Measurements from ENCODE around the gene PCDHGB7.
"Not testable (repeated sequence)": the region's sequence is repeated elsewhere in the genome, so short reads cannot be mapped to it uniquely, and the experiment has no call there.

The PCDHGB7 gene

DNA sequence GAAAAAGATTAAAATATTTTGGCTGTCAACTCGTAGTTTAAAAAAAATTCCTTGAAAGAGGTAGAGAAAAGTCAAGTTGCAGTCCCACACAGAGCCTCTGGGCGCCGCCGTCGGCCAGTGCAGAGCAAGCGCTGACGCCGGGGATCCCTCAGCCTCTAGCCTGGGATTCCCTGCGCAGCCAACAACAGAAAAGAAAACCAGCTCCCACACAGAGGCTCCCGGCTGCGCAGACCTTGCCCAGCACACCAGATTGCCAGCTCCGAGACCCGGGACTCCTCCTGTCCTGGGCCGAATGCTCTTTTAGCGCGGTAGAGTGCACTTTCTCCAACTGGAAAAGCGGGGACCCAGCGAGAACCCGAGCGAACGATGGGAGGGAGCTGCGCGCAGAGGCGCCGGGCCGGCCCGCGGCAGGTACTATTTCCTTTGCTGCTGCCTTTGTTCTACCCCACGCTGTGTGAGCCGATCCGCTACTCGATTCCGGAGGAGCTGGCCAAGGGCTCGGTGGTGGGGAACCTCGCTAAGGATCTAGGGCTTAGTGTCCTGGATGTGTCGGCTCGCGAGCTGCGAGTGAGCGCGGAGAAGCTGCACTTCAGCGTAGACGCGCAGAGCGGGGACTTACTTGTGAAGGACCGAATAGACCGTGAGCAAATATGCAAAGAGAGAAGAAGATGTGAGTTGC, at the start of gene PCDHGB7:
PCDHGB7 (plus strand) TSS at position 184 of the 679 bp plus-strand sequence; CDS start at position 367, 183 bp downstream.
- not testable (repeated sequence) for DNase-seq (ENCODE audit: low read depth in 2 of 2)

DNA sequence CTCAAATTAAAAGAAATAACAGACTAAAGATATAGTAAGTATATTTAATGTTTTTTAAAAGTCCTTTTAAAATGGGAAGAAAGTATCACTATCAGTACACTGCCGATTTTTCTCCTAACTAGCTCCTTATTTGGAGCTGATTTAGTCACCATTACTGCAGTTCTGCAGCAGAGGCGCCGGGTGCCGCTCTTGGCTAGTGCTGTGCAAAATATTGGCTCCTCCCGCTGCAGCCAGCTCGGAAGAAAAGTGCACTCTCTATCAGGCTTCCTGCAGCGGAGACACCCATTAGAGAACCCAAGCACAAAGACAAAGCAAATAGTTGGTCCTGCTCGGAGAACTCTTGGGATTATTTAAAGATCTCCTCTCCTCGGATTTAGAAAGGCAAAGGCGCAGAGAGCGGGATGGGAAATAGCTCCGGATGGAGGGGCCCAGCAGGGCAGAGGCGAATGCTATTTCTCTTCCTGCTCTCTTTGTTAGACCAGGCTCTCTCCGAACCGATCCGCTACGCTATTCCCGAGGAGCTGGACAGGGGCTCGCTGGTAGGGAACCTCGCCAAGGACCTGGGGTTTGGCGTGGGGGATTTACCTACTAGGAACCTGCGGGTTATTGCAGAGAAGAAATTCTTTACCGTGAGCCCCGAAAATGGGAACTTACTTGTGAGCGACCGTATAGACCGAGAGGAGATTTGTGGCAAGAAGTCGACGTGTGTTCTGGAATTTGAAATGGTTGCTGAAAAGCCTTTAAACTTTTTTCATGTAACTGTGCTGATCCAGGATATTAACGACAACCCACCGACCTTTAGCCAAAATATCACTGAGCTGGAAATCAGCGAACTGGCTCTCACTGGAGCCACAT, 47.3 kb upstream of the PCDHGB7 start, which contains the start of gene PCDHGB3:
PCDHGB3 (plus strand) TSS at position 249 of the 855 bp plus-strand sequence; CDS start at position 402, 153 bp downstream.
- no peak for DNase-seq (ENCODE audit: low read depth in 2 of 2)

DNA sequence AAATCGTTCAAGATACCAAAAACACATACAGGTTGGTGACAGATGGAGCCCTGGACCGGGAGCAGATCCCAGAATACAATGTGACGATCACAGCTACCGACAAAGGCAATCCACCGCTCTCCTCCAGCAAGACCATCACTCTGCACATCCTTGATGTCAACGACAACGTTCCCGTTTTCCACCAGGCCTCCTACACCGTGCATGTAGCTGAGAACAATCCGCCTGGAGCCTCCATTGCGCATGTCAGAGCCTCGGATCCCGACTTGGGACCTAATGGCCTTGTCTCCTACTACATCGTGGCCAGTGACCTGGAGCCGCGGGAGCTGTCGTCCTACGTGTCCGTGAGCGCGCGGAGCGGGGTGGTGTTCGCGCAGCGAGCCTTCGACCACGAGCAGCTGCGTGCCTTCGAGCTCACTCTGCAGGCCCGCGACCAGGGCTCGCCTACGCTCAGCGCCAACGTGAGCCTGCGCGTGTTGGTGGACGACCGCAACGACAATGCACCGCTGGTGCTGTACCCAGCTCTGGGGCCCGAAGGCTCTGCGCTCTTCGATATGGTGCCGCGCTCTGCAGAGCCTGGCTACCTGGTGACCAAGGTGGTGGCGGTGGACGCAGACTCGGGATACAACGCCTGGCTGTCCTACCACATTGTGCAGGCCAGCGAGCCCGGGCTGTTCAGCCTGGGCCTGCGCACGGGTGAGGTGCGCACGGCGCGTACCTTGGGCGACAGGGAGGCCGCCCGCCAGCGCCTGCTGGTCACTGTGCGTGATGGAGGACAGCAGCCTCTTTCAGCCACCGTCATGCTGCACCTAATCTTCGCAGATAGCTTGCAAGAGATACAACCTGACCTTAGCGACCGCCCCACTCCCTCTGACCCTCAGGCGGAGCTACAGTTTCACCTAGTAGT, 45.7 kb upstream of the PCDHGB7 start:
- no peak for DNase-seq (ENCODE audit: low read depth in 2 of 2)

DNA sequence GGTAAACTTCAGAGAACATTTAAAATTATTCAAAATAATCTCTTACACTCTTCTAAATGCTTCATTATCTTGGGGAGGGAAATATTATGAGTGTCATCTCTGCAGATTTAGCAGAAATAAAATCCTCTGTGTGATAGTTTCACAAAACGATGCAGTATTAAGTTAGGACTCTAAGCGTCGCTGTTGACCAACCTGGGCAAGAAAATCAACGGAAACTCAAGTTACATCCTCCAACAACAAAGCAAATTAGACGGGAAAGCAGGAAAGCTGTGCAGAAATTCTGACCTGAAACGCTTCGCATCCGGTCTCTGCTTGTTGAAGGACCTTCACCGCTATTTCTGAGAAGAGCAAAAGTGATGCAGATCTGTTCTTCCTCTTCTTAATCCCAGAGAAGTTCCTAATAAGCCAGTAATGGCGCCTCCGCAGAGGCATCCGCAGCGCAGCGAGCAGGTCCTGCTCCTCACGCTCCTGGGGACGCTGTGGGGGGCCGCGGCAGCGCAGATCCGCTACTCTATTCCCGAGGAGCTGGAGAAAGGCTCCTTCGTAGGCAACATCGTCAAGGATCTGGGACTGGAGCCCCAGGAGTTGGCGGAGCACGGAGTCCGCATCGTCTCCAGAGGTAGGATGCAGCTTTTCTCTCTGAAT, 43.7 kb upstream of the PCDHGB7 start, which contains the start of gene PCDHGA6:
PCDHGA6 (plus strand) TSS at position 219 of the 645 bp plus-strand sequence; CDS start at position 412, 193 bp downstream.
- no peak for DNase-seq (ENCODE audit: low read depth in 2 of 2)

DNA sequence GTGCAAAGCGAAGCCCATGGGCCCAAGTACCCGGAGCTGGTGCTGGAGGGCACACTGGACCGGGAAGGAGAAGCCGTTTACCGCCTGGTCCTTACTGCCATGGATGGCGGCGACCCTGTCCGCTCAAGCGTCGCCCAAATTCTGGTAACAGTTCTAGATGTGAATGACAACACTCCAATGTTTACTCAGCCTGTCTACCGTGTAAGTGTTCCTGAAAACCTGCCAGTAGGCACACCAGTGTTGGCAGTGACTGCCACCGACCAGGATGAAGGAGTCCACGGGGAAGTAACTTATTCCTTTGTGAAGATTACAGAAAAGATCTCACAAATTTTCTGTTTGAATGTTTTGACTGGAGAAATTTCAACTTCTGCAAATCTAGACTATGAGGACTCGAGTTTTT, 42.9 kb upstream of the PCDHGB7 start:
- no peak for DNase-seq (ENCODE audit: low read depth in 2 of 2)

DNA sequence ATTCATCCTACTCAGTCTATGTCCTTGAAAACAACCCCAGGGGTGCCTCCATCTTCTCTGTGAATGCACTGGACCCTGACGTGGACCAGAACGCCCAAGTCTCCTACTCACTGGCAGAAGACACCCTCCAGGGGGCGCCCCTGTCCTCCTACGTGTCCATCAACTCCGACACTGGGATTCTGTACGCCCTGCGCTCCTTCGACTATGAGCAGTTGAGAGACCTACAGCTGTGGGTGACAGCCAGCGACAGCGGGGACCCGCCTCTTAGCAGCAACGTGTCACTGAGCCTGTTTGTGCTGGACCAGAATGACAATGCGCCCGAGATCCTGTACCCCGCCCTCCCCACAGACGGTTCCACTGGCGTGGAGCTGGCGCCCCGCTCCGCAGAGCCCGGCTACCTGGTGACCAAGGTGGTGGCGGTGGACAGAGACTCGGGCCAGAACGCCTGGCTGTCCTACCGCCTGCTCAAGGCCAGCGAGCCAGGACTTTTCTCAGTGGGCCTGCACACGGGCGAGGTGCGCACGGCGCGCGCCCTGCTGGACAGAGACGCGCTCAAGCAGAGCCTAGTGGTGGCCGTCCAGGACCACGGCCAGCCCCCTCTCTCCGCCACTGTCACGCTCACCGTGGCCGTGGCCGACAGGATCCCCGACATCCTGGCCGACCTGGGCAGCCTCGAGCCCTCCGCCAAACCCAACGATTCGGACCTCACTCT, 41.9 kb upstream of the PCDHGB7 start:
- not testable (repeated sequence) for DNase-seq (ENCODE audit: low read depth in 2 of 2)

DNA sequence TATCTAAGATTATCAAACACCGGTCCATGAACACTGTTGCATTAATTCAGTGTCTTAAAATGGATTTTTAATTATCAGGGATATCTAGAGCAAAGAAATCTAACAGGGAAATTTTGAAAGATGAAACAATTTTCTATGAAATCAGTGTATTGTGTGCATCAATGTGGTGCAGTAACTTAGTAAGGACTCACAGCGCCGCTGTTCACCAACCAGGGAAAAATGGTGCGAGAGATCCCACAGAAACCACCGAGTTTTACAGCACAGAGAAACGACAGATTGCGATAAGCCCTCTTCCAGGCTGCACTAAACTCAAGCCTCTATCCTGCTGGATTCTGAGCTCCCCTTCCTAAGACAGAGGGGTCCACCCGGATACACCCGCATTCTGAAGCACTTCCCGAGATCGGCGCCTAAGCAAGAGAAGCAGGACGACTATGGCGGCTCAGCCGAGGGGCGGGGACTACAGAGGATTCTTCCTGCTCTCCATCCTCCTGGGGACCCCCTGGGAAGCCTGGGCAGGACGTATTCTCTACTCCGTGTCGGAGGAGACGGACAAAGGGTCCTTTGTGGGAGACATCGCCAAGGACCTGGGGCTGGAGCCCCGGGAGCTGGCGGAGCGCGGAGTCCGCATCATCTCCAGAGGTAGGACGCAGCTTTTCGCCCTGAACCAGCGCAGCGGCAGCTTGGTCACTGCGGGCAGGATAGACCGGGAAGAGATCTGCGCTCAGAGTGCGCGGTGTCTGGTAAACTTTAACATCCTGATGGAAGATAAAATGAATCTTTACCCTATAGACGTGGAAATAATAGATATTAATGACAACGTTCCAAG, 34.8 kb upstream of the PCDHGB7 start, which contains the start of gene PCDHGA7:
PCDHGA7 (plus strand) TSS at position 274 of the 826 bp plus-strand sequence; CDS start at position 432, 158 bp downstream.
- DNase-seq (ENCODE audit: low read depth in 2 of 2) = no peak

DNA sequence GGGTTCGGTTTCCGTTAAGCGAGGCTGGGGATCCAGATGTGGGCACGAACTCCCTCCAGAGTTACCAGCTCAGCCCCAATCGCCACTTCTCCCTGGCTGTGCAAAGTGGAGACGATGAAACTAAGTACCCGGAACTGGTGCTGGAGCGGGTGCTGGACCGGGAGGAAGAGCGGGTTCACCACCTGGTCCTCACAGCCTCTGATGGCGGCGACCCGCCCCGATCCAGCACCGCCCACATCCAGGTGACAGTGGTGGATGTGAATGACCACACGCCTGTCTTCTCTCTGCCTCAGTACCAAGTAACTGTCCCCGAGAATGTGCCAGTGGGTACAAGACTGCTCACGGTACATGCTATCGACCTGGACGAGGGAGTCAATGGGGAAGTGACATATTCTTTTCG, 34.1 kb upstream of the PCDHGB7 start:
- no peak for DNase-seq (ENCODE audit: low read depth in 2 of 2)

DNA sequence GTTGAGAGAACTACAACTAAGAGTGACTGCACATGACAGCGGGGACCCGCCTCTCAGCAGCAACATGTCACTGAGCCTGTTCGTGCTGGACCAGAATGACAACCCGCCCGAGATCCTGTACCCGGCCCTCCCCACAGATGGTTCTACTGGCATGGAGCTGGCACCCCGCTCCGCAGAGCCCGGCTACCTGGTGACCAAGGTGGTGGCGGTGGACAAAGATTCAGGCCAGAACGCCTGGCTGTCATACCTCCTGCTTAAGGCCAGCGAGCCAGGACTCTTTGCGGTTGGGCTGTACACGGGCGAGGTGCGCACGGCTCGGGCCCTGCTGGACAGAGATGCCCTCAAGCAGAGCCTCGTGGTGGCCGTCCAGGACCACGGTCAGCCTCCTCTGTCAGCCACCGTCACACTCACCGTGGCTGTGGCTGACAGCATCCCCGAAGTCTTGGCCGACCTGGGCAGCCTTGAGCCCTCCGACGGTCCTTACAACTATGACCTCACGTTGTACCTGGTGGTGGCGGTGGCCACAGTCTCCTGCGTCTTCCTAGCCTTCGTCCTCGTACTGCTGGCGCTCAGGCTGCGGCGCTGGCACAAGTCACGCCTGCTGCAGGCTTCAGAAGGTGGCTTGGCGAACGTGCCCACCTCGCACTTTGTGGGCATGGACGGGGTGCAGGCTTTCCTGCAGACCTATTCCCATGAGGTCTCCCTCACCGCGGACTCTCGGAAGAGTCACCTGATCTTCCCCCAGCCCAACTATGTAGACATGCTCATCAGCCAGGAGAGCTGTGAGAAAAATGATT, 32.8 kb upstream of the PCDHGB7 start:
- no peak for DNase-seq (ENCODE audit: low read depth in 2 of 2)

DNA sequence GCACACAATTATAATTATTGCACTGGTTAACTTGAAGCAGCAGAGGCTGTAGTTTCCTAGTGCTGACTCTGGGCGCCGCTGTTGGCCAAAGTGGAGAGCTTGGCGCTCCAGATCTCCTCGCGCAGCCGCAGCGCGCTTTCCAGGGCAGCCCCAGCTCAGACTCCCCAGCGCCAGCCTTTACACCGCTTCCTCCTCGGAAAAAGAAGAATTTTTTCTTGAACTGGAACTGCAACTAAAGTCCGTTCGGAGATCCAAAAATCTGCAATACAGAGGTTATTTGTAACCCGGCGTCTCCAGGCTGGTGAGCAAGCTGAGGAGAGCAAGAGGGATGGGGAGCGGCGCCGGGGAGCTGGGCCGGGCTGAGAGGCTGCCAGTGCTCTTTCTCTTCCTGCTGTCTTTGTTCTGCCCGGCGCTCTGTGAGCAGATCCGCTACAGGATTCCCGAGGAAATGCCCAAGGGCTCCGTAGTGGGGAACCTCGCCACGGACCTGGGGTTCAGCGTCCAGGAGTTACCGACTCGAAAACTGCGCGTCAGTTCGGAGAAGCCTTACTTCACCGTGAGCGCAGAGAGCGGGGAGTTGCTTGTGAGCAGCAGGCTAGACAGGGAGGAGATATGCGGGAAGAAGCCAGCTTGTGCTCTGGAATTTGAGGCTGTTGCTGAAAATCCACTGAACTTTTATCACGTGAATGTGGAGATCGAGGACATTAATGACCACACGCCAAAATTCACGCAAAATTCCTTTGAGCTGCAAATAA, 29.7 kb upstream of the PCDHGB7 start, which contains the start of gene PCDHGB4:
PCDHGB4 (plus strand) TSS at position 142 of the 755 bp plus-strand sequence; CDS start at position 329, 187 bp downstream.
- DNase-seq (ENCODE audit: low read depth in 2 of 2) = not testable (repeated sequence)

DNA sequence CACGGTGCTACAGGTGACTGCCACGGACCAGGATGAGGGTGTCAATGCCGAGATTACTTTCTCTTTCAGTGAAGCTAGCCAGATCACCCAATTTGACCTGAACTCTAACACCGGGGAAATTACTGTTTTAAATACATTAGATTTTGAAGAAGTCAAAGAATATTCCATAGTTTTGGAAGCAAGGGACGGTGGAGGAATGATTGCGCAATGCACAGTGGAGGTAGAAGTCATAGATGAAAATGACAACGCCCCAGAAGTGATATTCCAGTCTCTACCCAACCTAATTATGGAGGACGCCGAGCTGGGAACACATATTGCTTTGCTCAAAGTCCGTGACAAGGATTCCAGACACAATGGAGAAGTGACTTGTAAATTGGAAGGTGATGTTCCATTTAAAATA, 28.8 kb upstream of the PCDHGB7 start:
- no peak for DNase-seq (ENCODE audit: low read depth in 2 of 2)

DNA sequence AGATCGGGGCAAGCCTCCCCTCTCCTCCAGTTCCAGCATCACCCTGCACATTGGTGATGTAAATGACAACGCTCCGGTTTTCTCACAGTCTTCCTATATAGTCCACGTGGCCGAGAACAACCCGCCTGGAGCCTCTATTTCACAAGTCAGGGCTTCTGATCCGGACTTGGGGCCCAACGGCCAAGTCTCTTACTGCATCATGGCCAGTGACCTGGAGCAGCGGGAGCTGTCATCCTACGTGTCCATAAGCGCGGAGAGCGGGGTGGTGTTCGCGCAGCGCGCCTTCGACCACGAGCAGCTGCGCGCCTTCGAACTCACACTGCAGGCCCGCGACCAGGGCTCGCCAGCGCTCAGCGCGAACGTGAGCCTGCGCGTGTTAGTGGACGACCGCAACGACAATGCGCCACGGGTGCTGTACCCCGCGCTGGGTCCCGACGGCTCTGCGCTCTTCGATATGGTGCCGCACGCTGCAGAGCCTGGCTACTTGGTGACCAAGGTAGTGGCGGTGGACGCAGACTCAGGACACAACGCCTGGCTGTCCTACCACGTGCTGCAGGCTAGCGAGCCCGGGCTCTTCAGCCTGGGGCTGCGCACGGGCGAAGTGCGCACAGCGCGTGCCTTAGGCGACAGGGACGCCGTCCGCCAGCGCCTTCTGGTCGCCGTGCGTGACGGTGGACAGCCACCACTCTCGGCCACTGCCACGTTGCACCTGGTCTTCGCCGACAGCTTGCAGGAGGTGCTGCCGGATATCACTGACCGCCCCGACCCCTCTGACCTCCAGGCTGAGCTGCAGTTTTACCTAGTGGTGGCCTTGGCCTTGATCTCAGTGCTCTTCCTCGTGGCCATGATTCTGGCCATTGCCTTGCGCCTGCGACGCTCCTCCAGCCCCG, 28.1 kb upstream of the PCDHGB7 start:
- no peak for DNase-seq (ENCODE audit: low read depth in 2 of 2)

DNA sequence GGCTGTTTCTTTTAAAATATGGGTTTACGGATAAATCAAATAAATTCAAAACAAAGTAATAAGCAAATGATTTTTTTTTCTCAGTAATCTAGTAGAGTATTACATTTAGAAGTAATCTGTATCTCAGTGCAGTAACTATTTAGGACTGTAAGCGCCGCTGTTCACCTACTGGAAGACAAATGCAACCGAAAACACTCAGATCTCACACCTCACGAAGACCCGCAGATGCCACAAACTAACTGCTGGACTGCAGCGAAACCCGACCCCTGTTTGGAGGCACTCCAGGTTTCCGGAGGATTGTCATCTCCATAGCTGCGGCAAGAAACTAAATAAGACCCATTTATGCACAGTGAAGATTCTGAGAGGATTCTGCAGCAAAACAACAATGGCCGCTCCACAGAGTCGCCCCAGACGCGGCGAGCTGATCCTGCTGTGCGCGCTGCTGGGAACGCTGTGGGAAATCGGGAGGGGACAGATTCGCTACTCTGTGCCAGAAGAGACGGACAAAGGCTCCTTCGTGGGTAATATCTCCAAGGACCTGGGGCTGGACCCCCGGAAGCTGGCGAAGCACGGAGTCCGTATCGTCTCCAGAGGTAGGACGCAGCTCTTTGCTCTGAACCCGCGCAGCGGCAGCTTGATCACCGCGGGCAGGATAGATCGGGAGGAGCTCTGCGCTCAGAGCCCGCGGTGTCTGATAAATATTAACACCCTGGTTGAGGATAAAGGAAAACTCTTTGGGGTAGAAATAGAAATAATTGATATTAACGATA, 24.9 kb upstream of the PCDHGB7 start, which contains the start of gene PCDHGA8:
PCDHGA8 (plus strand) TSS at position 205 of the 770 bp plus-strand sequence; CDS start at position 386, 181 bp downstream.
- no peak for DNase-seq (ENCODE audit: low read depth in 2 of 2)

DNA sequence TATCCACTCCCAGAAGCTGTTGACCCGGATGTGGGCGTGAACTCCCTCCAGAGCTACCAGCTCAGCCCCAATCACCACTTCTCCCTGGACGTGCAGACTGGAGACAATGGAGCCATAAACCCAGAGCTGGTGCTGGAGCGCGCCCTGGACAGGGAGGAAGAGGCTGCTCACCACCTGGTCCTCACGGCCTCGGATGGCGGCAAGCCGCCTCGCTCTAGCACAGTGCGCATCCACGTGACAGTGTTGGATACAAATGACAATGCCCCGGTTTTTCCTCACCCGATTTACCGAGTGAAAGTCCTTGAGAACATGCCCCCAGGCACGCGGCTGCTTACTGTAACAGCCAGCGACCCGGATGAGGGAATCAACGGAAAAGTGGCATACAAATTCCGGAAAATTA, 24.2 kb upstream of the PCDHGB7 start:
- no peak for DNase-seq (ENCODE audit: low read depth in 2 of 2)

DNA sequence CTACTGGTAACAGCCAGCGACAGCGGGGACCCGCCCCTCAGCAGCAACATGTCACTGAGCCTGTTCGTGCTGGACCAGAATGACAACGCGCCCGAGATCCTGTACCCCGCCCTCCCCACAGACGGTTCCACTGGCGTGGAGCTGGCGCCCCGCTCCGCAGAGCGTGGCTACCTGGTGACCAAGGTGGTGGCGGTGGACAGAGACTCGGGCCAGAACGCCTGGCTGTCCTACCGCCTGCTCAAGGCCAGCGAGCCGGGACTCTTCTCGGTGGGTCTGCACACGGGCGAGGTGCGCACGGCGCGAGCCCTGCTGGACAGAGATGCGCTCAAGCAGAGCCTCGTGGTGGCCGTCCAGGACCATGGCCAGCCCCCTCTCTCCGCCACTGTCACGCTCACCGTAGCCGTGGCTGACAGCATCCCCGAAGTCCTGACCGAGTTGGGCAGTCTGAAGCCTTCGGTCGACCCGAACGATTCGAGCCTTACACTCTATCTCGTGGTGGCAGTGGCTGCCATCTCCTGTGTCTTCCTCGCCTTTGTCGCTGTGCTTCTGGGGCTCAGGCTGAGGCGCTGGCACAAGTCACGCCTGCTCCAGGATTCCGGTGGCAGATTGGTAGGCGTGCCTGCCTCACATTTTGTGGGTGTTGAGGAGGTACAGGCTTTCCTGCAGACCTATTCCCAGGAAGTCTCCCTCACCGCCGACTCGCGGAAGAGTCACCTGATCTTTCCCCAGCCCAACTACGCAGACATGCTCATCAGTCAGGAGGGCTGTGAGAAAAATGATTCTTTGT, 22.9 kb upstream of the PCDHGB7 start:
- DNase-seq (ENCODE audit: low read depth in 2 of 2) = not testable (repeated sequence)
